ENCODE results near the gene KTN1. TPM values are rescaled to one million over a fixed set of nuclear protein-coding genes. Genes with fewer than 3 reads are reported as not detected.

The KTN1 gene
- total RNA-seq, 1 experiment from 2014 or later, result 138 TPM

DNA sequence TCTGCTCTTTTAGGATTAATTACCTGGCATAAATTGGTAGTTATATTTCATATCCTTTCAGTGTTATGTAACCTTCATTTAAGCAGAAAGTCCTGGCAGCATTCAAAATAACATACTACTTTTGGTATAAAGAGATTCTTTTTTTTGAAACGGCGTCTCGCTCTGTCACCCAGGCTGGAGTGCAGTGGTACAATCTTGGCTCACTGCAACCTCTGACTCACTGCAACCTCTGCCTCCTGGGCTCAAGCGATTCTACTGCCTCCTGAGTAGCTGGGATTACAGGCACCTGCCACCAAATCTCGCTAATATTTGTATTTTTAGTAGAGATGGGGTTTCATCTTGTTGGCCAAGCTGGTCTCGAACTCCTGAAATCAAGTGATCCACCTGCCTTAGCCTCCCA lies 9.2 kb downstream of the KTN1 start:
- intact Hi-C loops (cut with micrococcal nuclease; ENCODE audit: unreplicated experiment), result no loop called here

DNA sequence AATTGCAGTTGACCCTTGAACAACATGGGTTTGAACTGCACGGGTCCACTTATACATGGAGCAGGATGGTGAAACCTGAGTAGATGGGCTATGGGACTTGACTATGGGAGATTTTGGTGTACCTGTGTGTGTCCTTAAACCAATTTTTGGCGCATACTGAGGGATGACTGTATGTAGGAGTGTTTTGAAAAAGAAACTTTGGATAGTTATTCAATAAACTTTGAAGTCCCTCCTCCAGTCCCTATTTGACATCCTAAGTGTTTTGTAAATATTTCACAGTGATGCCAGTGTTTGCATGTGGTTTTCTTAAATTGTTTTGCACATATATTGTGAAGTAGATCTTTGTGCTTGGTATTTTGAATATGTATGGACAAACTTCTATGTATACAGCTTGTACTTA lies 12.4 kb downstream of the KTN1 start:
- H3K4me3 ChIP-seq (ENCODE audit: low read depth, low read length), result no peak overlapping the region
- BruUV-seq (replicated peaks), result no TSS peak
- ChIA-PET CTCF (no interaction called here), POLR2A (no interaction called here)
- H3K36me3 ChIP-seq (ENCODE audit: control insufficient read depth, insufficient read depth, low read length), result no peaks in the 10 kb centered on the region; the same call in 1 of the 2 replicates
- no peak overlapping the region for H3K4me3 Mint-ChIP-seq (ENCODE audit: unreplicated experiment)
- no peaks in the 10 kb centered on the region for H3K9me3 Mint-ChIP-seq (ENCODE audit: unreplicated experiment)
- no peaks in the 10 kb centered on the region for H3K27me3 Mint-ChIP-seq (ENCODE audit: insufficient read depth, unreplicated experiment)
- DNase-seq, result no peak
- no peaks in the 10 kb centered on the region for H3K9me3 ChIP-seq
- intact Hi-C loops (cut with micrococcal nuclease; ENCODE audit: unreplicated experiment), result no loop called here
- no peaks in the 10 kb centered on the region for H3K27me3 ChIP-seq (replicated peaks; ENCODE audit: control insufficient read depth, insufficient read depth, low read length)
- peaks cover 5% of the 10 kb centered on the region for H3K36me3 Mint-ChIP-seq (ENCODE audit: insufficient read depth, unreplicated experiment)
- H3K27ac Mint-ChIP-seq (ENCODE audit: unreplicated experiment), result no peak overlapping the region
- H3K4me1 Mint-ChIP-seq (ENCODE audit: low read depth, unreplicated experiment), result peaks cover 30% of the 10 kb centered on the region
- peaks cover 21% of the 10 kb centered on the region for H3K4me1 ChIP-seq
- TF ChIP-seq, protein P1, sequence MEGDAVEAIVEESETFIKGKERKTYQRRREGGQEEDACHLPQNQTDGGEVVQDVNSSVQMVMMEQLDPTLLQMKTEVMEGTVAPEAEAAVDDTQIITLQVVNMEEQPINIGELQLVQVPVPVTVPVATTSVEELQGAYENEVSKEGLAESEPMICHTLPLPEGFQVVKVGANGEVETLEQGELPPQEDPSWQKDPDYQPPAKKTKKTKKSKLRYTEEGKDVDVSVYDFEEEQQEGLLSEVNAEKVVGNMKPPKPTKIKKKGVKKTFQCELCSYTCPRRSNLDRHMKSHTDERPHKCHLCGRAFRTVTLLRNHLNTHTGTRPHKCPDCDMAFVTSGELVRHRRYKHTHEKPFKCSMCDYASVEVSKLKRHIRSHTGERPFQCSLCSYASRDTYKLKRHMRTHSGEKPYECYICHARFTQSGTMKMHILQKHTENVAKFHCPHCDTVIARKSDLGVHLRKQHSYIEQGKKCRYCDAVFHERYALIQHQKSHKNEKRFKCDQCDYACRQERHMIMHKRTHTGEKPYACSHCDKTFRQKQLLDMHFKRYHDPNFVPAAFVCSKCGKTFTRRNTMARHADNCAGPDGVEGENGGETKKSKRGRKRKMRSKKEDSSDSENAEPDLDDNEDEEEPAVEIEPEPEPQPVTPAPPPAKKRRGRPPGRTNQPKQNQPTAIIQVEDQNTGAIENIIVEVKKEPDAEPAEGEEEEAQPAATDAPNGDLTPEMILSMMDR (IDR thresholded peaks at IDR 0.05; ENCODE audit: insufficient read depth in 1 of 2, low read depth in 1 of 2, low read length in 1 of 2, severe bottlenecking in 1 of 2, unreplicated experiment in 1 of 2), result no peak

More for the DNA sequence above, 9.2 kb downstream of the KTN1 start:
- TF ChIP-seq, protein P1 (IDR thresholded peaks at IDR 0.05; ENCODE audit: insufficient read depth in 1 of 2, low read depth in 1 of 2, low read length in 1 of 2, severe bottlenecking in 1 of 2, unreplicated experiment in 1 of 2), result no peak
- no TSS peak for BruUV-seq (replicated peaks)
- H3K9me3 Mint-ChIP-seq (ENCODE audit: unreplicated experiment), result no peaks in the 10 kb centered on the region
- no peak overlapping the region for H3K27ac Mint-ChIP-seq (ENCODE audit: unreplicated experiment)
- no peak overlapping the region for H3K4me3 ChIP-seq (ENCODE audit: low read depth, low read length)
- no peak for DNase-seq
- H3K4me1 Mint-ChIP-seq (ENCODE audit: low read depth, unreplicated experiment), result peaks cover 39% of the 10 kb centered on the region
- ChIA-PET CTCF (no interaction called here), POLR2A (interaction anchor here (0.5 kb wide), 1 partner anchor 537 kb away, joined by 4 read pairs; no protein-coding TSS in a partner anchor)
- H3K9me3 ChIP-seq, result no peaks in the 10 kb centered on the region
- no peak overlapping the region for H3K4me3 Mint-ChIP-seq (ENCODE audit: unreplicated experiment)
- H3K36me3 ChIP-seq (ENCODE audit: control insufficient read depth, insufficient read depth, low read length), result no peaks in the 10 kb centered on the region
- no peaks in the 10 kb centered on the region for H3K27me3 Mint-ChIP-seq (ENCODE audit: insufficient read depth, unreplicated experiment)
- H3K36me3 Mint-ChIP-seq (ENCODE audit: insufficient read depth, unreplicated experiment), result no peaks in the 10 kb centered on the region
- peaks cover 26% of the 10 kb centered on the region for H3K4me1 ChIP-seq
- no peaks in the 10 kb centered on the region for H3K27me3 ChIP-seq (replicated peaks; ENCODE audit: control insufficient read depth, insufficient read depth, low read length)

DNA sequence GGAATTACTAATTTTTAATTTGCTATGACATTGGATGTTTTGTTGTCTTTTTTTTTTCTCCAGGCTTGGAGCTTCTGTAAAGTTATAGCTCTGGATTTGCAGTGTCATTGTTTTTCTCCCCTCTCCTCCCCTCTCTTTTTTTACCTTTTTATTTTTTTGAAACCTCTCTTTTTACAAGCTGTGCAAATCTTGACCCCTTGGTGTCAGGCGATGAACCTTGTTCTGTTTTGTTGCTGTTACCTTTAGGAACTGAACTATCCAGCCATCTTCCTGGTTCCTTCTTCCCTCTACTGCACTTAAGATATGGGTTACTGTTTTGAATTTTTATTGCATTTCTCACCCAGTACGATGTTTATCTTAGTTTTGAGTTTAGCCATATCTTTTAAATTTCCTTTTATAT lies 13.7 kb downstream of the KTN1 start:
- Mint-ChIP-seq H3K4me1 (ENCODE audit: low read depth, unreplicated experiment) (peaks cover 25% of the 10 kb centered on the region), H3K27ac (ENCODE audit: unreplicated experiment) (no peak overlapping the region), H3K9me3 (ENCODE audit: unreplicated experiment) (no peaks in the 10 kb centered on the region), H3K4me3 (ENCODE audit: unreplicated experiment) (no peak overlapping the region), H3K36me3 (ENCODE audit: insufficient read depth, unreplicated experiment) (peaks cover 5% of the 10 kb centered on the region), H3K27me3 (ENCODE audit: insufficient read depth, unreplicated experiment) (no peaks in the 10 kb centered on the region)
- Histone ChIP-seq H3K27me3 (replicated peaks; ENCODE audit: control insufficient read depth, insufficient read depth, low read length) (no peaks in the 10 kb centered on the region), H3K9me3 (no peaks in the 10 kb centered on the region), H3K4me3 (ENCODE audit: low read depth, low read length) (no peak overlapping the region), H3K4me1 (peaks cover 9% of the 10 kb centered on the region; the same call in 1 of the 2 replicates), H3K36me3 (ENCODE audit: control insufficient read depth, insufficient read depth, low read length) (no peaks in the 10 kb centered on the region; the same call in 1 of the 2 replicates)
- ChIA-PET POLR2A (interaction anchor here (0.6 kb wide), 1 partner anchor 388 kb away, joined by 4 read pairs; no protein-coding TSS in a partner anchor), CTCF (interaction anchor here (0.6 to 0.7 kb wide), 2 partner anchors 9 to 19 kb away, joined by 4 read pairs; no protein-coding TSS in a partner anchor)
- intact Hi-C loops (cut with micrococcal nuclease; ENCODE audit: unreplicated experiment), result no loop called here
- TF ChIP-seq, protein P1 (IDR thresholded peaks at IDR 0.05; ENCODE audit: insufficient read depth in 1 of 2, low read depth in 1 of 2, low read length in 1 of 2, severe bottlenecking in 1 of 2, unreplicated experiment in 1 of 2), result no peak
- no TSS peak for BruUV-seq (replicated peaks)
- DNase-seq, result no peak
